Bronchus fibroblast of lung (primary cell): ENCODE data around the gene PRB4. TPM values are rescaled to one million over a fixed set of nuclear protein-coding genes. Genes with fewer than 3 reads are reported as not detected.

Experiments
- total RNA-seq: library from RNA; depleted of rRNA; stranded (reverse); fragments of >200 nt; gene quantifications from 2 replicates; pipeline ENCODE4 v1.2.3, GENCODE V29; 2015

The PRB4 gene
- not detected in 2 replicates for total RNA-seq

DNA sequence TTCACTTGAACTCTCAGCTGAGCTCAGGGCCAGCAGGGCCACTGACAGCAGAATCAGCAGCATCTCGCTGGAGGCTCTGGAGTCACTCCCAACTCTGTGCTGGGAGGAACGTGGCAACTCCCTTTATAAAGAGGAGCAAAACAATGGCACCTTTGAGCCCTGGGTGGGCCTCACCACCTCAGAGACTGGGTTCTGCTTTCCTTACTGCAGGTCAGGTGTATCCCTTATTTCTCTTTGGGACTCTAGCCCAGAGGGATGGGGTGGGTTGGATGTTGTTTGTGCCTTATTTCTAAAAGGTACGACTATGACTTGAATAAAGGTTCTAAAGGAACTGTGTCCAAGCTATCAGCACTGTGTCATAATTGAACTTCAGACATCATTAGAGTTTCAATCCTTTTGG lies at the start of gene PRB4:
Gene PRB4 (minus strand): TSS at position 101 of the 400 bp plus-strand sequence. CDS start 38 bp downstream, at position 63.

DNA sequence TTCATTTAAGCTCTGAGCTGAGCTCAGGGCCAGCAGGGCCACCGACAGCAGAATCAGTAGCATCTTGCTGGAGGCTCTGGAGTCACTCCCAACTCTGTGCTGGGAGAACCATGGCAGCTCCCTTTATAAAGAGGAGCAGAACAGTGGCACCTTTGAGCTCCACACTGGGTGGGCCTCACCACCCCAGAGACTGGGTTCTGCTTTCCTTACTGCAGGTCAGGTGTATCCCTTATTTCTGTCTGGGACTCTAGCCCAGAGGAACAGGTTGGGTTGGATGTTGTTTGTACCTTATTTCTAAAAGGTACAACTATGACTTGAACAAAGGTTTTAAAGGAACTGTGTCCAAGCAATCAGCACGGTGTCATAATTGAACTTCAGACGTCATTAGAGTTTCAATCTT lies 40.6 kb downstream of the PRB4 start, which contains the start of gene PRB3:
Gene PRB3 (minus strand): TSS at position 101 of the 400 bp plus-strand sequence. CDS start 38 bp downstream, at position 63.

Other genes with a start within 250 kb of the PRB4 start
- not detected in 2 replicates for gene TAS2R46, start 248.1 kb downstream of the PRB4 start, total RNA-seq
- 0.15 TPM in 1 of 2 replicates, not detected in the other for gene TAS2R43, start 218.1 kb downstream of the PRB4 start, total RNA-seq
- under 0.01 TPM in 1 of 2 replicates, not detected in the other for gene TAS2R30, start 175.8 kb downstream of the PRB4 start, total RNA-seq
- gene SMIM10L1, start 139.2 kb downstream of the PRB4 start, total RNA-seq = 5.5 and 5.7 TPM in 2 replicates
- not detected in 2 replicates for gene TAS2R42, start 123.5 kb downstream of the PRB4 start, total RNA-seq
- gene PRB3, start 40.7 kb downstream of the PRB4 start, total RNA-seq = not detected in 2 replicates
- gene PRB2, start 85.1 kb upstream of the PRB4 start, total RNA-seq = not detected in 2 replicates